ENCODE data around the gene DYNC1H1.
A peak's percentile ranks its signal among the peaks of the same experiment; 100 is the strongest.

DYNC1H1 gene

GRCh38 chr14:101964297-101965180 lies at the start of gene DYNC1H1:
Gene DYNC1H1 (plus strand): TSS chr14:101964573. CDS start chr14:101964692, 119 bp downstream.
- peak within 1 kb of the TSS; percentile 75 for H3K4me3 ChIP-seq (ENCODE audit: low read depth, low read length)
- H3K27ac ChIP-seq (ENCODE audit: extremely low read depth, low read depth, low read length): peak within 1 kb of the TSS; percentile 90
- peaks cover 0 to 18% of the 10 kb centered on the region in 2 experiments; a peak in 2 of 3 replicates for H3K36me3 ChIP-seq (ENCODE audit: control insufficient read depth in 2 of 2, insufficient read depth in 1 of 2, low read length in 2 of 2)
- CTCF ChIA-PET: interaction anchor here (0.6 to 1.2 kb wide), 3 partner anchors 9 to 193 kb away, joined by 3 read pairs; no protein-coding TSS in a partner anchor
- POLR2A ChIA-PET: interaction anchor here (0.7 kb wide), 1 partner anchor 257 kb away, joined by 7 read pairs; no protein-coding TSS in a partner anchor
- no peaks in the 10 kb centered on the region for H3K9me3 ChIP-seq (ENCODE audit: control insufficient read depth, insufficient read depth, low read depth, low read length)
- peaks cover 20% of the 10 kb centered on the region for H3K4me1 ChIP-seq (ENCODE audit: control insufficient read depth, insufficient read depth, low read length)
- TF ChIP-seq ZNF621 (tag by site-specific recombination; IDR thresholded peaks at IDR 0.05) (no peak), KLF8 (tag by site-specific recombination; IDR thresholded peaks at IDR 0.05) (peak; percentile 68; the same call in 1 of the 2 replicates), ZNF324 (tag by site-specific recombination; IDR thresholded peaks at IDR 0.05) (peak; percentile 75; the same call in 1 of the 2 replicates), YY2 (tag by site-specific recombination; IDR thresholded peaks at IDR 0.05) (peak; percentile 55; the same call in 1 of the 2 replicates), ZFP37 (tag by site-specific recombination; IDR thresholded peaks at IDR 0.05) (peak; percentile 96), ZBTB17 (tag by site-specific recombination; IDR thresholded peaks at IDR 0.05) (0 out of 2 replicates have a peak, but pooled peaks have one; percentile 45), ZXDB (tag by site-specific recombination; IDR thresholded peaks at IDR 0.05) (peak; percentile 48; the same call in 1 of the 2 replicates), ZNF280C (tag by site-specific recombination; IDR thresholded peaks at IDR 0.05) (no peak), GLIS1 (tag by site-specific recombination; IDR thresholded peaks at IDR 0.05) (0 out of 2 replicates have a peak, but pooled peaks have one; percentile 32), HIC1 (tag by site-specific recombination; IDR thresholded peaks at IDR 0.05) (no peak), ZBTB6 (tag by site-specific recombination; IDR thresholded peaks at IDR 0.05) (peak; percentile 19; the same call in 1 of the 2 replicates), CTCF (tag by site-specific recombination; IDR thresholded peaks at IDR 0.05) (peak; percentile 65), ZBTB7A (tag by site-specific recombination; IDR thresholded peaks at IDR 0.05; ENCODE audit: low read depth) (peak; percentile 80), ZNF391 (tag by site-specific recombination; IDR thresholded peaks at IDR 0.05; ENCODE audit: borderline replicate concordance, low read depth) (peak; percentile 82; the same call in 1 of the 2 replicates), ZBTB21 (tag by site-specific recombination; IDR thresholded peaks at IDR 0.05) (no peak), ZNF311 (tag by site-specific recombination; IDR thresholded peaks at IDR 0.05; ENCODE audit: borderline replicate concordance) (no peak), ZNF19 (tag by site-specific recombination; IDR thresholded peaks at IDR 0.05; ENCODE audit: low read depth) (no peak), ZNF747 (tag by site-specific recombination; IDR thresholded peaks at IDR 0.05) (no peak), SALL2 (tag by site-specific recombination; IDR thresholded peaks at IDR 0.05; ENCODE audit: borderline replicate concordance) (no peak), ZFP69B (tag by site-specific recombination; IDR thresholded peaks at IDR 0.05) (0 out of 2 replicates have a peak, but pooled peaks have one; percentile 15), ZBTB11 (tag by site-specific recombination; conservative IDR thresholded peaks at IDR 0.05; ENCODE audit: low read depth) (peak; percentile 69), ZNF184 (tag by site-specific recombination; IDR thresholded peaks at IDR 0.05) (no peak)
